ACC112 (cell line): ENCODE measurements around the gene CLSTN2.

Source experiments
- H2AFZ ChIP-seq: fragments of 200-600 bp; sonication (generic); one replicate; pipeline ENCODE4 v1.6.0; 2017; ENCODE audit warnings: antibody characterized with exemption, low read length; ENCODE audit not compliant: unreplicated experiment
- H3K27ac ChIP-seq: fragments of 200-600 bp; sonication (generic); 2 replicates; pipeline ENCODE4 v1.5.1; 2014; ENCODE audit warnings: low read depth, mild to moderate bottlenecking, antibody characterized with exemption, low read length, moderate library complexity
- H3K27me3 ChIP-seq: fragments of 200-600 bp; sonication (generic); 2 replicates; pipeline ENCODE4 v1.6.1; 2014; ENCODE audit warnings: mild to moderate bottlenecking, antibody characterized with exemption, low read length, moderate library complexity, mixed read lengths; ENCODE audit not compliant: insufficient read depth
- H3K36me3 ChIP-seq: fragments of 200-600 bp; sonication (generic); 2 replicates; pipeline ENCODE4 v1.6.1; 2016; ENCODE audit warnings: mild to moderate bottlenecking, antibody characterized with exemption, low read length, moderate library complexity, mixed read lengths; ENCODE audit not compliant: insufficient read depth
- H3K4me1 ChIP-seq: fragments of 200-600 bp; sonication (generic); one replicate; pipeline ENCODE4 v1.6.1; 2016; ENCODE audit warnings: low read length, mixed read lengths; ENCODE audit not compliant: insufficient read depth, unreplicated experiment, control insufficient read depth
- H3K4me3 ChIP-seq: fragments of 200-600 bp; sonication (generic); 2 replicates; pipeline ENCODE4 v1.5.1; 2014; ENCODE audit warnings: mild to moderate bottlenecking, low read depth, low read length
- H3K79me2 ChIP-seq: fragments of 200-600 bp; sonication (generic); one replicate; pipeline ENCODE4 v1.6.0; 2016; ENCODE audit warnings: low read length; ENCODE audit not compliant: control insufficient read depth, unreplicated experiment, insufficient read depth

The CLSTN2 gene

GRCh38 chr3:140250010-140250855 lies 315.2 kb downstream of the CLSTN2 start:
- Histone ChIP-seq H3K79me2 (no peaks in the 10 kb centered on the region), H2AFZ (no peak overlapping the region)

GRCh38 chr3:140250945-140251344 lies 316.0 kb downstream of the CLSTN2 start:
- Histone ChIP-seq H3K36me3 (no peaks in the 10 kb centered on the region), H3K27ac (no peak overlapping the region), H3K79me2 (no peaks in the 10 kb centered on the region), H3K27me3 (no peaks in the 10 kb centered on the region; the same call in 1 of the 2 replicates), H3K4me1 (no peaks in the 10 kb centered on the region), H2AFZ (no peak overlapping the region), H3K4me3 (no peak overlapping the region)

More at GRCh38 chr3:140250010-140250855, 315.2 kb downstream of the CLSTN2 start:
- Histone ChIP-seq H3K36me3 (no peaks in the 10 kb centered on the region), H3K27me3 (no peaks in the 10 kb centered on the region; the same call in 1 of the 2 replicates), H3K4me1 (peaks cover 3% of the 10 kb centered on the region), H3K4me3 (no peak overlapping the region), H3K27ac (no peak overlapping the region)

- Histone ChIP-seq H3K36me3 (no peaks in the 10 kb centered on the region), H3K27me3 (no peaks in the 10 kb centered on the region; the same call in 1 of the 2 replicates), H2AFZ (no peak overlapping the region), H3K27ac (no peak overlapping the region), H3K4me3 (no peak overlapping the region), H3K79me2 (no peaks in the 10 kb centered on the region), H3K4me1 (no peaks in the 10 kb centered on the region)
Observed at GRCh38 chr3:140251678-140252077, 316.7 kb downstream of the CLSTN2 start.

DNA sequence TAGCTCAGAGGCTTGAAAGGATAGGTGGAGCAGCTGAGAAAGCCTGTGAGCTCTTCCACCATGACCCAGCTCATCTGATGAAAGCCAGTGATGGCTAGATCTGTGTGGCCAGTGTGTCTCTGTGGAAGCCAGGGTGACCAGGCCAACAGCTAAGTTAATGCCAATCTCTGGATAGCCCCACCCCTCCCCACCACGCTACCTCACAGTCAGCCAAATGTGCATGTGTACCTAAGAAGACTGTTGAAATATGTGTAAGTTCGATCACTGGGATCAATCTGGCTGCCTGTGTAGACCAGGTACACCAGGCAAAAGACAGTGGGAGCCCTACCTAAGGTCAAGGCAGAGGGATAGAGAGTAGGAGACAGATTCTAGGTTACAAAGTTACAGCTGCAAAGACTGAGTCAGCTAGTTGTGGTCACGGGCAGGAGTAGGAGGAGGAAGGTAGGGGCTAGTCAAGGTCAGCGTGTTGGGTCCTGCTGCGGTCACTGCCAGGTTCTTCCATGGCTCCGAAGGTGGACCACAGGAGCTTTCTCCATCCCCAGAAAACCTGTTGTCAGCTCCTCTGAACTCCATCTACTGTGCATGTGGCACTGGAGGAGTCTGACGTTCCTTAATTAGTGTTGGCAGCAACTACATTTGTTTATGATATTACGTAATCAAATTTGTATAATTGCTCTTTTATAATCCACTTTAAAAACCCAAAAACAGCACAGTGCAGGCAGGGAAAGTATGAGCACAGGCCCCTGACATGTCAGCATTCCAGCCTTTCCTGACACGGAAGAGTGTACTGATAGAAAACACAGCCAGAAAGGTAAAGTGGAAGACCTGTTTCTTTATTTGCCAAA lies 318.0 kb downstream of the CLSTN2 start:
- no peak overlapping the region for H2AFZ ChIP-seq

GRCh38 chr3:140258222-140258724 lies 323.3 kb downstream of the CLSTN2 start:
- no peaks in the 10 kb centered on the region for H3K27me3 ChIP-seq
- H3K27ac ChIP-seq, result no peak overlapping the region
- H2AFZ ChIP-seq, result no peak overlapping the region
- H3K79me2 ChIP-seq, result no peaks in the 10 kb centered on the region
- H3K4me3 ChIP-seq, result no peak overlapping the region
- no peaks in the 10 kb centered on the region for H3K36me3 ChIP-seq
- H3K4me1 ChIP-seq, result peaks cover 9% of the 10 kb centered on the region

More for the DNA sequence above, 318.0 kb downstream of the CLSTN2 start:
- peaks cover 1% of the 10 kb centered on the region for H3K4me1 ChIP-seq
- H3K36me3 ChIP-seq, result no peaks in the 10 kb centered on the region
- no peak overlapping the region for H3K4me3 ChIP-seq
- no peaks in the 10 kb centered on the region for H3K79me2 ChIP-seq
- H3K27me3 ChIP-seq, result no peaks in the 10 kb centered on the region; the same call in 1 of the 2 replicates
- H3K27ac ChIP-seq, result no peak overlapping the region

DNA sequence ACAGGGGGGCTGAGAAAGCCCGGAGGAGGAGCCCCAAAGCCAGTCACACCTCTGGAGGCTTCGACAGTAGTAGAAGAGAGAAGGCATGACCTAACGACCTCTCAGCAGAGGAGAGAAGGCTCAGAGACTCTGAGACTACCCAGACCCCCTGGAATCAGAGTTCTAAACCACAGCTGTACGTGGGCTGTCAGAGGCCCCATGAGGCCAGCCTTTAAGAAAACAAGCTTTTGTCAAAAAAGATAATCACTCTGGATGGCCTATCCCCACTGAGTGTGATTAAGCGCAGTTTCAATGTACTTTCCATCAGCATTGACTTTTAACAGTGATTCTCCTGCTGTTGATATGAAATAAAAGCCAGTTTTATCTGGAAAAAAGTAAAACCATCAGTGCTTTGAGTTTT lies 330.3 kb downstream of the CLSTN2 start:
- Histone ChIP-seq H3K27me3 (no peaks in the 10 kb centered on the region), H3K27ac (no peak overlapping the region), H3K4me3 (no peak overlapping the region)

GRCh38 chr3:140268103-140268502 lies 333.1 kb downstream of the CLSTN2 start:
- Histone ChIP-seq H3K4me3 (no peak overlapping the region), H3K27me3 (no peaks in the 10 kb centered on the region), H3K36me3 (no peaks in the 10 kb centered on the region), H3K27ac (no peak overlapping the region), H3K4me1 (no peaks in the 10 kb centered on the region), H2AFZ (no peak overlapping the region), H3K79me2 (no peaks in the 10 kb centered on the region)

More for the DNA sequence above, 330.3 kb downstream of the CLSTN2 start:
- Histone ChIP-seq H2AFZ (no peak overlapping the region), H3K79me2 (no peaks in the 10 kb centered on the region), H3K4me1 (no peaks in the 10 kb centered on the region), H3K36me3 (no peaks in the 10 kb centered on the region)

DNA sequence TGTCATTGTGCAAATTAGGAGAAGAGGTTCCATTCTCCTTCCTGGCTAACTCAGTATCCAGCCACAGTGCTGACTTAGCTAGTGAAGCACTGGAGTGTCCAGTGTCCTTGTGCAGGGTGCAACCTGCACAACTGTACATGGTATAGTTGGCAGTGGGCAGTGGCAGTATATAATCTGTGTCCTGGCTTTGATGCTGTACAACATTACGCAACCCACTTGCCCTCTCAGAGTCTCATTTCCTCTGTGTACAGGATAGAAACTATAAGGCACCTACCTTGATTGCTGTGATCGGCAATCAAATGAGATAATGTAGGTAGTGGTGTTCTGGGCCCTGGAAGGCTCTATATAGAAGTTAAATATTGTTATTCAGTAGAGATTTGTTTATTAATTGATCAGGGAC lies 333.6 kb downstream of the CLSTN2 start:
- H3K79me2 ChIP-seq, result no peaks in the 10 kb centered on the region
- H2AFZ ChIP-seq, result no peak overlapping the region
- H3K27ac ChIP-seq, result no peak overlapping the region
- no peaks in the 10 kb centered on the region for H3K27me3 ChIP-seq
- H3K36me3 ChIP-seq, result no peaks in the 10 kb centered on the region
- no peak overlapping the region for H3K4me3 ChIP-seq
- H3K4me1 ChIP-seq, result peaks cover 4% of the 10 kb centered on the region

DNA sequence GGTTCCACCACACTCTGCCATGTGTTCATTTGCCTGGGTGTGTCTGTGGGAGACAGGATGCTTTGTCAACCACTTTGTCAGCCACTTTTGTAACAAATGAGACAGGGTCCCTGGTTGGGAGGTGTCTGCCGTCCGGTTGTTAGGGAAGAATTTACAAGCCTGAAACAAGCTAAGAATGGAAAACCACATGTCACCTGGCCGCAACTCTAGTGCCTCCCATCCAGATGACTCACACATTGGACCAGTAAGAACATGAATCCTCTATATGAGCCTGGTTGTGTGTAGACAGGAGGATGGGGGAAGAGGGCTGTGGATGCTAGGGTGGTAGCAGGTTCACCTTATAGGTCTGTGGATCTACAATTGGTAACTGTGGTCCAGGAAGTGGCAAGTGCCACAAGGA lies 335.3 kb downstream of the CLSTN2 start:
- Histone ChIP-seq H3K4me3 (no peak overlapping the region), H3K27me3 (no peaks in the 10 kb centered on the region)

GRCh38 chr3:140273542-140274195 lies 338.7 kb downstream of the CLSTN2 start:
- peaks cover 12% of the 10 kb centered on the region for H3K4me1 ChIP-seq
- peak overlapping the region; percentile 50 for H3K27ac ChIP-seq
- H3K79me2 ChIP-seq, result no peaks in the 10 kb centered on the region
- H3K27me3 ChIP-seq, result no peaks in the 10 kb centered on the region
- H3K4me3 ChIP-seq, result no peak overlapping the region
- H2AFZ ChIP-seq, result peak overlapping the region; percentile 23
- H3K36me3 ChIP-seq, result no peaks in the 10 kb centered on the region

More for the DNA sequence above, 335.3 kb downstream of the CLSTN2 start:
- no peaks in the 10 kb centered on the region for H3K36me3 ChIP-seq
- H3K79me2 ChIP-seq, result no peaks in the 10 kb centered on the region
- H3K4me1 ChIP-seq, result peaks cover 12% of the 10 kb centered on the region
- no peak overlapping the region for H3K27ac ChIP-seq
- H2AFZ ChIP-seq, result no peak overlapping the region
